GM23338 (cell line): ENCODE data around the gene TXLNG. TPM values are rescaled to one million over a fixed set of nuclear protein-coding genes. Genes with fewer than 3 reads are reported as not detected.

Source experiments
- ATAC-seq: fragments of 200-7000 bp; cut with Tn5 transposase; 3 replicates; pipeline ENCODE4 v1.9.1; 2020
- DNase-seq: peaks from one replicate; pipeline ENCODE4 v3.0.0-alpha.2; 2015; ENCODE audit warnings: low spot score
- H2AFZ ChIP-seq: fragments of 200-600 bp; sonication (generic); 2 replicates; pipeline ENCODE4 v1.8.0; 2016; ENCODE audit warnings: antibody characterized with exemption, mild to moderate bottlenecking, moderate library complexity
- H3F3A ChIP-seq: fragments of 200-600 bp; sonication (generic); replicated peaks from 2 replicates; pipeline ENCODE4 v1.8.0; 2017; ENCODE audit warnings: antibody characterized with exemption, mixed run types, low read depth
- H3K27ac ChIP-seq: fragments of 200-600 bp; sonication (generic); 2 replicates; pipeline ENCODE4 v1.6.1; 2016; ENCODE audit warnings: low read depth
- H3K27me3 ChIP-seq: fragments of 200-600 bp; sonication (generic); 2 replicates; pipeline ENCODE4 v1.8.0; 2016; ENCODE audit warnings: mild to moderate bottlenecking, mixed run types, moderate library complexity; ENCODE audit not compliant: insufficient read depth
- H3K36me3 ChIP-seq: fragments of 200-600 bp; sonication (generic); 2 replicates; pipeline ENCODE4 v1.8.0; 2016; ENCODE audit warnings: mild to moderate bottlenecking; ENCODE audit not compliant: insufficient read depth
- H3K4me1 ChIP-seq: fragments of 200-600 bp; sonication (generic); 2 replicates; pipeline ENCODE4 v1.8.0; 2016; ENCODE audit warnings: mild to moderate bottlenecking, moderate library complexity; ENCODE audit not compliant: insufficient read depth
- H3K4me2 ChIP-seq: fragments of 200-600 bp; sonication (generic); 2 replicates; pipeline ENCODE4 v1.7.1; 2017; ENCODE audit warnings: mixed run types
- H3K4me3 ChIP-seq: fragments of 200-600 bp; sonication (generic); 2 replicates; pipeline ENCODE4 v1.6.1; 2016; ENCODE audit warnings: mixed run types
- H3K79me2 ChIP-seq: fragments of 200-600 bp; sonication (generic); replicated peaks from 2 replicates; pipeline ENCODE4 v1.8.0; 2017; ENCODE audit warnings: mild to moderate bottlenecking; ENCODE audit not compliant: insufficient read depth
- H3K9me2 ChIP-seq: fragments of 200-600 bp; sonication (generic); 2 replicates; pipeline ENCODE4 v1.8.0; 2017; ENCODE audit not compliant: insufficient read depth
- H4K20me1 ChIP-seq: fragments of 200-600 bp; sonication (generic); replicated peaks from 2 replicates; pipeline ENCODE4 v1.8.0; 2017; ENCODE audit warnings: mild to moderate bottlenecking; ENCODE audit not compliant: insufficient read depth
- H3K27ac Mint-ChIP-seq: 2 replicates; pipeline ENCODE4 v1.8.0; 2020; ENCODE audit warnings: inconsistent platforms, mild to moderate bottlenecking, moderate library complexity, mixed read lengths
- H3K27me3 Mint-ChIP-seq: 3 replicates; pipeline ENCODE4 v1.8.0; 2022; ENCODE audit warnings: low read depth, mild to moderate bottlenecking, moderate library complexity, mixed read lengths, inconsistent platforms; ENCODE audit not compliant: insufficient read depth, poor library complexity
- H3K36me3 Mint-ChIP-seq: 3 replicates; pipeline ENCODE4 v1.8.0; 2021; ENCODE audit warnings: low read depth, mild to moderate bottlenecking, inconsistent platforms, moderate library complexity, mixed read lengths
- H3K4me1 Mint-ChIP-seq: 3 replicates; pipeline ENCODE4 v1.8.0; 2020; ENCODE audit warnings: mild to moderate bottlenecking, inconsistent platforms, mixed read lengths
- H3K4me3 Mint-ChIP-seq: 3 replicates; pipeline ENCODE4 v1.8.0; 2021; ENCODE audit warnings: moderate library complexity, mild to moderate bottlenecking, inconsistent platforms, mixed read lengths
- H3K9me3 Mint-ChIP-seq: 3 replicates; pipeline ENCODE4 v1.8.0; 2020; ENCODE audit warnings: moderate library complexity, mild to moderate bottlenecking, inconsistent platforms, mixed read lengths
- CREB1 ChIP-seq: fragments of 250-450 bp; sonication (Bioruptor Pico); IDR thresholded peaks from 2 replicates; pipeline ENCODE4 v1.5.0; 2020; ENCODE audit warnings: low read depth, mild to moderate bottlenecking, moderate library complexity
- CTCF ChIP-seq, 2 experiments: fragments of 200-600 bp in 1 of 2; sonication (generic) in 1 of 2; conservative IDR thresholded peaks; 2 replicates each; pipeline versions ENCODE4 v1.5.1 to v1.6.1; 2016 to 2017; ENCODE audit warnings: antibody characterized with exemption in 2 of 2, low read depth in 2 of 2, mild to moderate bottlenecking in 2 of 2, moderate library complexity in 1 of 2
- ETS1 ChIP-seq: IDR thresholded peaks from 2 replicates; pipeline ENCODE4 v1.6.1; 2016; ENCODE audit warnings: antibody characterized with exemption
- EZH2 ChIP-seq: fragments of 200-600 bp; sonication (generic); IDR thresholded peaks from one replicate; pipeline ENCODE4 v1.8.0; 2017; ENCODE audit warnings: antibody characterized with exemption, mild to moderate bottlenecking, low read depth; ENCODE audit not compliant: unreplicated experiment
- EZH2phosphoT487 ChIP-seq: fragments of 200-600 bp; sonication (generic); IDR thresholded peaks from one replicate; pipeline ENCODE4 v1.8.1; 2018; ENCODE audit warnings: antibody characterized with exemption; ENCODE audit not compliant: unreplicated experiment
- JUNB ChIP-seq: IDR thresholded peaks from one replicate; pipeline ENCODE4 v1.6.1; 2016; ENCODE audit warnings: antibody characterized with exemption; ENCODE audit not compliant: unreplicated experiment
- NANOG ChIP-seq: IDR thresholded peaks from 2 replicates; pipeline ENCODE4 v1.6.1; 2016; ENCODE audit warnings: antibody characterized with exemption, borderline replicate concordance
- POLR2AphosphoS5 ChIP-seq: IDR thresholded peaks from 2 replicates; pipeline ENCODE4 v1.6.1; 2016; ENCODE audit warnings: antibody characterized with exemption, low read depth
- REST ChIP-seq: IDR thresholded peaks from one replicate; pipeline ENCODE4 v1.6.1; 2018; ENCODE audit warnings: antibody characterized with exemption; ENCODE audit not compliant: unreplicated experiment
- STAT1 ChIP-seq: IDR thresholded peaks from one replicate; pipeline ENCODE4 v1.6.1; 2016; ENCODE audit warnings: antibody characterized with exemption; ENCODE audit not compliant: unreplicated experiment
- ZNF114 ChIP-seq: fragments of 250-450 bp; sonication (Bioruptor Pico); IDR thresholded peaks from 2 replicates; pipeline ENCODE4 v1.5.0; 2020; ENCODE audit warnings: mild to moderate bottlenecking, moderate library complexity
- ZNF331 ChIP-seq: fragments of 250-450 bp; sonication (Bioruptor Pico); IDR thresholded peaks from 2 replicates; pipeline ENCODE4 v1.5.0; 2020; ENCODE audit warnings: low read depth, mild to moderate bottlenecking, moderate library complexity
- ZNF462 ChIP-seq: fragments of 250-450 bp; sonication (Bioruptor Pico); IDR thresholded peaks from 2 replicates; pipeline ENCODE4 v1.5.0; 2020; ENCODE audit warnings: mild to moderate bottlenecking, moderate library complexity
- polyA plus RNA-seq: library from polyadenylated mRNA; unstranded; fragments of >200 nt; fragmentation: Nextera tagmentation; extraction: Ambion mirVana; gene quantifications from 2 replicates; pipeline ENCODE4 v1.2.1, GENCODE V29; 2016
- total RNA-seq: library from RNA; depleted of rRNA; stranded (reverse); fragments of >200 nt; shearing (Covaris generic); gene quantifications from 2 replicates; pipeline ENCODE4 v1.2.3, GENCODE V29; 2014

Gene TXLNG
- total and polyA plus RNA-seq, 2 experiments from 2014 or later = 45.3 to 48.4 TPM

- H3K36me3 ChIP-seq = no peaks in the 10 kb centered on the region
- Mint-ChIP-seq H3K27me3 (peaks cover 2% of the 10 kb centered on the region), H3K4me3 (no peak overlapping the region), H3K9me3 (no peaks in the 10 kb centered on the region), H3K4me1 (peaks cover 12% of the 10 kb centered on the region), H3K36me3 (peaks cover 22% of the 10 kb centered on the region; the same call in 2 of the 3 replicates), H3K27ac (no peak overlapping the region)
- H4K20me1 ChIP-seq = peaks cover 2% of the 10 kb centered on the region; the same call in 1 of the 2 replicates
- DNase-seq = no peak
- H3K27me3 ChIP-seq = no peaks in the 10 kb centered on the region
- H3K79me2 ChIP-seq = peaks cover 91% of the 10 kb centered on the region
- H3K4me3 ChIP-seq = no peak overlapping the region
- H3K4me2 ChIP-seq = no peak overlapping the region
- no peaks in the 10 kb centered on the region for H3K9me2 ChIP-seq
- H2AFZ ChIP-seq = no peak overlapping the region
- H3F3A ChIP-seq = no peaks in the 10 kb centered on the region
- ATAC-seq = peak; percentile 31; the same call in 2 of the 3 replicates
- TF ChIP-seq JUNB = no peak
- TF ChIP-seq CREB1 (CRISPR knock-in tag) = no peak
- TF ChIP-seq ZNF331 (CRISPR knock-in tag) = no peak
- no peak for TF ChIP-seq CTCF (conservative IDR thresholded peaks at IDR 0.05; ENCODE audit: low read depth in 2 of 2)
- TF ChIP-seq ZNF114 (CRISPR knock-in tag) = no peak
- no peak for TF ChIP-seq POLR2AphosphoS5
- TF ChIP-seq EZH2 = no peak
- no peak for TF ChIP-seq EZH2phosphoT487
- no peak for TF ChIP-seq ETS1
- TF ChIP-seq NANOG = no peak
- no peak for TF ChIP-seq ZNF462 (CRISPR knock-in tag)
- no peak for TF ChIP-seq REST
- no peak for TF ChIP-seq STAT1
- H3K4me1 ChIP-seq = 0 out of 2 replicates have a peak, but pooled peaks cover 3% of the 10 kb centered on the region
- no peak overlapping the region for H3K27ac ChIP-seq
Observed at GRCh38 chrX:16807976-16808542, 21.8 kb downstream of the TXLNG start.
